Osteoblast (primary cell): ENCODE measurements around the gene TAC1. TPM values are rescaled to one million over a fixed set of nuclear protein-coding genes. Genes with fewer than 3 reads are reported as not detected.
"Not testable (repeated sequence)": the region's sequence is repeated elsewhere in the genome, so short reads cannot be mapped to it uniquely, and the experiment has no call there.

ENCODE experiments used
- DNase-seq: peaks from one replicate; pipeline ENCODE4 v3.0.0; 2011; ENCODE audit warnings: low spot score, mixed read lengths; ENCODE audit not compliant: insufficient read length; ENCODE audit errors: missing footprints
- H2AFZ ChIP-seq: 2 replicates; pipeline ENCODE4 v1.6.0; 2011; ENCODE audit warnings: mild to moderate bottlenecking, low read length
- H3K27ac ChIP-seq: 2 replicates; pipeline ENCODE4 v1.5.1; 2011; ENCODE audit warnings: mild to moderate bottlenecking, low read depth, low read length, moderate library complexity
- H3K27me3 ChIP-seq: 2 replicates; pipeline ENCODE4 v1.6.0; 2012; ENCODE audit warnings: mild to moderate bottlenecking, control low read depth, inconsistent platforms, low read length, moderate library complexity; ENCODE audit not compliant: insufficient read depth
- H3K36me3 ChIP-seq: 2 replicates; pipeline ENCODE4 v1.5.1; 2011; ENCODE audit warnings: mild to moderate bottlenecking, low read length, control low read depth, moderate library complexity; ENCODE audit not compliant: insufficient read depth
- H3K4me1 ChIP-seq: 2 replicates; pipeline ENCODE4 v1.5.1; 2011; ENCODE audit warnings: mild to moderate bottlenecking, low read length, control low read depth, moderate library complexity; ENCODE audit not compliant: insufficient read depth
- H3K4me2 ChIP-seq: 2 replicates; pipeline ENCODE4 v1.6.0; 2011; ENCODE audit warnings: mild to moderate bottlenecking, low read length; ENCODE audit not compliant: insufficient read depth
- H3K4me3 ChIP-seq: fragments of 200-600 bp; sonication (generic); 3 replicates; pipeline ENCODE4 v1.5.1; 2012; ENCODE audit warnings: mild to moderate bottlenecking, low read length, inconsistent platforms; ENCODE audit not compliant: insufficient read depth
- H3K79me2 ChIP-seq: 2 replicates; pipeline ENCODE4 v1.6.0; 2012; ENCODE audit warnings: mild to moderate bottlenecking, low read length, control low read depth, inconsistent platforms; ENCODE audit not compliant: insufficient read depth
- H3K9me3 ChIP-seq: 2 replicates; pipeline ENCODE4 v1.5.1; 2011; ENCODE audit warnings: low read depth, low read length, control low read depth
- H4K20me1 ChIP-seq: 2 replicates; pipeline ENCODE4 v1.6.0; 2012; ENCODE audit warnings: mild to moderate bottlenecking, low read length, control low read depth; ENCODE audit not compliant: insufficient read depth
- CTCF ChIP-seq: IDR thresholded peaks from 2 replicates; pipeline ENCODE4 v1.5.1; 2011; ENCODE audit warnings: mild to moderate bottlenecking, low read depth, low read length, moderate library complexity; ENCODE audit errors: extremely low read depth
- total RNA-seq: library from RNA; depleted of rRNA; stranded (reverse); fragments of >200 nt; gene quantifications from 2 replicates; pipeline ENCODE4 v1.2.3, GENCODE V29; 2012

The TAC1 gene
- total RNA-seq, 1 donor, result not detected

- TF ChIP-seq CTCF, result no peak
- Histone ChIP-seq H3K27ac (no peak overlapping the region), H2AFZ (no peak overlapping the region), H3K4me1 (no peaks in the 10 kb centered on the region), H3K27me3 (no peaks in the 10 kb centered on the region), H3K9me3 (no peaks in the 10 kb centered on the region), H3K4me3 (no peak overlapping the region), H3K79me2 (no peaks in the 10 kb centered on the region), H3K4me2 (no peak overlapping the region), H3K36me3 (no peaks in the 10 kb centered on the region), H4K20me1 (no peaks in the 10 kb centered on the region)
- no peak for DNase-seq
Observed at GRCh38 chr7:97772045-97772901, 40.4 kb downstream of the TAC1 start.

- not testable (repeated sequence) for H3K27me3 ChIP-seq, H3K9me3 ChIP-seq, H3K4me1 ChIP-seq, H4K20me1 ChIP-seq, H3K27ac ChIP-seq, H3K79me2 ChIP-seq, H3K4me3 ChIP-seq, H3K36me3 ChIP-seq, H3K4me2 ChIP-seq, DNase-seq, H2AFZ ChIP-seq
Observed at GRCh38 chr7:97786398-97786797, 54.5 kb downstream of the TAC1 start.

Other genes starting within 250 kb of the TAC1 start
- 114 and 119 TPM in 2 replicates for gene ASNS, start 140.3 kb downstream of the TAC1 start, total RNA-seq